Measurements from ENCODE around the gene KCNJ15. TPM values are rescaled to one million over a fixed set of nuclear protein-coding genes. Genes with fewer than 3 reads are reported as not detected.

Gene KCNJ15
- total and polyA plus RNA-seq, 2 of the 4 experiments (the other 2 are of a cell fraction), result under 0.01 to 0.07 TPM

Other genes with a start within 250 kb of the KCNJ15 start
- gene ERG, start 241.5 kb downstream of the KCNJ15 start, total RNA-seq (2012; rRNA removed), result not detected in 2 replicates
- not detected in 2 replicates for gene ERG, start 241.5 kb downstream of the KCNJ15 start, polyA plus RNA-seq (2012; rRNA removed)

All from IMR-90 (cell line).